ENCODE results near the gene MARS1. TPM values are rescaled to one million over a fixed set of nuclear protein-coding genes. Genes with fewer than 3 reads are reported as not detected.
"Not testable (repeated sequence)": the region's sequence is repeated elsewhere in the genome, so short reads cannot be mapped to it uniquely, and the experiment has no call there.

The MARS1 gene
- total and polyA plus RNA-seq, 9 donors = 82.0 to 99.3 (median 91.0) TPM

GRCh38 chr12:57515408-57515933 is 27.6 kb downstream of the MARS1 start:
- Histone ChIP-seq H3K9me3 (replicated peaks; ENCODE audit: control insufficient read depth, low read depth, low read length) (no peaks in the 10 kb centered on the region), H3K4me1 (ENCODE audit: control insufficient read depth, insufficient read depth, low read length) (peaks cover 19% of the 10 kb centered on the region), H3K27me3 (ENCODE audit: control insufficient read depth, insufficient read depth, low read length) (no peaks in the 10 kb centered on the region), H3K27ac (ENCODE audit: low read length) (no peak overlapping the region), H3K36me3 (ENCODE audit: control insufficient read depth, insufficient read depth, low read length) (peaks cover 71% of the 10 kb centered on the region), H3K4me3 (ENCODE audit: low read length) (no peak overlapping the region)
- DNase-seq = no peak
- WGBS (ENCODE audit: insufficient coverage) = no CpG with 5 or more reads among the region's 3 CpGs

- Histone ChIP-seq H3K36me3 (ENCODE audit: control insufficient read depth, insufficient read depth, low read length) (peaks cover 66% of the 10 kb centered on the region), H3K27ac (ENCODE audit: low read length) (no peak overlapping the region), H3K9me3 (replicated peaks; ENCODE audit: control insufficient read depth, low read depth, low read length) (no peaks in the 10 kb centered on the region), H3K4me1 (ENCODE audit: control insufficient read depth, insufficient read depth, low read length) (peaks cover 22% of the 10 kb centered on the region), H3K27me3 (ENCODE audit: control insufficient read depth, insufficient read depth, low read length) (no peaks in the 10 kb centered on the region), H3K4me3 (ENCODE audit: low read length) (no peak overlapping the region)
- WGBS (ENCODE audit: insufficient coverage) = 92% methylated on average over 6 of the region's 11 CpGs
- DNase-seq = no peak
Measured at GRCh38 chr12:57515934-57516541, 28.2 kb downstream of the MARS1 start.

GRCh38 chr12:57516617-57517153 is 28.8 kb downstream of the MARS1 start:
- 91% methylated on average over 8 of the region's 11 CpGs for WGBS (ENCODE audit: insufficient coverage)
- Histone ChIP-seq H3K9me3 (replicated peaks; ENCODE audit: control insufficient read depth, low read depth, low read length) (no peaks in the 10 kb centered on the region), H3K27me3 (ENCODE audit: control insufficient read depth, insufficient read depth, low read length) (no peaks in the 10 kb centered on the region), H3K27ac (ENCODE audit: low read length) (no peak overlapping the region), H3K4me1 (ENCODE audit: control insufficient read depth, insufficient read depth, low read length) (peaks cover 29% of the 10 kb centered on the region), H3K4me3 (ENCODE audit: low read length) (no peak overlapping the region), H3K36me3 (ENCODE audit: control insufficient read depth, insufficient read depth, low read length) (peaks cover 60% of the 10 kb centered on the region)
- no peak for DNase-seq

- WGBS (ENCODE audit: insufficient coverage) = 90% methylated on average over 1 of the region's 1 CpG
- peaks cover 34% of the 10 kb centered on the region for H3K4me1 ChIP-seq (ENCODE audit: control insufficient read depth, insufficient read depth, low read length)
- no peaks in the 10 kb centered on the region for H3K27me3 ChIP-seq (ENCODE audit: control insufficient read depth, insufficient read depth, low read length)
- no peaks in the 10 kb centered on the region for H3K9me3 ChIP-seq (replicated peaks; ENCODE audit: control insufficient read depth, low read depth, low read length)
- H3K27ac ChIP-seq (ENCODE audit: low read length) = no peak overlapping the region
- DNase-seq = no peak
- H3K4me3 ChIP-seq (ENCODE audit: low read length) = no peak overlapping the region
- H3K36me3 ChIP-seq (ENCODE audit: control insufficient read depth, insufficient read depth, low read length) = peaks cover 55% of the 10 kb centered on the region
Measured at GRCh38 chr12:57517187-57517586, 29.3 kb downstream of the MARS1 start.

GRCh38 chr12:57517718-57518117 is 29.9 kb downstream of the MARS1 start:
- peaks cover 35% of the 10 kb centered on the region for H3K4me1 ChIP-seq (ENCODE audit: control insufficient read depth, insufficient read depth, low read length)
- WGBS (ENCODE audit: insufficient coverage) = 76% methylated on average over 4 of the region's 10 CpGs
- H3K36me3 ChIP-seq (ENCODE audit: control insufficient read depth, insufficient read depth, low read length) = peaks cover 50% of the 10 kb centered on the region
- not testable (repeated sequence) for DNase-seq; H3K9me3 ChIP-seq (replicated peaks; ENCODE audit: control insufficient read depth, low read depth, low read length); H3K27me3 ChIP-seq (ENCODE audit: control insufficient read depth, insufficient read depth, low read length); H3K4me3 ChIP-seq (ENCODE audit: low read length)
- peak overlapping the region; percentile 49 for H3K27ac ChIP-seq (ENCODE audit: low read length)

- H3K4me1 ChIP-seq (ENCODE audit: control insufficient read depth, insufficient read depth, low read length) = peaks cover 38% of the 10 kb centered on the region
- H3K36me3 ChIP-seq (ENCODE audit: control insufficient read depth, insufficient read depth, low read length) = peaks cover 44% of the 10 kb centered on the region
- no peaks in the 10 kb centered on the region for H3K9me3 ChIP-seq (replicated peaks; ENCODE audit: control insufficient read depth, low read depth, low read length)
- H3K4me3 ChIP-seq (ENCODE audit: low read length) = no peak overlapping the region
- no peaks in the 10 kb centered on the region for H3K27me3 ChIP-seq (ENCODE audit: control insufficient read depth, insufficient read depth, low read length)
- WGBS (ENCODE audit: insufficient coverage) = 90% methylated on average over 6 of the region's 8 CpGs
- peak overlapping the region; percentile 49 for H3K27ac ChIP-seq (ENCODE audit: low read length)
- DNase-seq = peak; percentile 84
Measured at GRCh38 chr12:57518176-57518919, 30.5 kb downstream of the MARS1 start.

- peaks cover 42% of the 10 kb centered on the region for H3K36me3 ChIP-seq (ENCODE audit: control insufficient read depth, insufficient read depth, low read length)
- no peaks in the 10 kb centered on the region for H3K27me3 ChIP-seq (ENCODE audit: control insufficient read depth, insufficient read depth, low read length)
- no peak for DNase-seq
- H3K4me1 ChIP-seq (ENCODE audit: control insufficient read depth, insufficient read depth, low read length) = peaks cover 46% of the 10 kb centered on the region
- 16% methylated on average over 5 of the region's 7 CpGs for WGBS (ENCODE audit: insufficient coverage)
- no peaks in the 10 kb centered on the region for H3K9me3 ChIP-seq (replicated peaks; ENCODE audit: control insufficient read depth, low read depth, low read length)
- peak overlapping the region; percentile 100 for H3K27ac ChIP-seq (ENCODE audit: low read length)
- peak overlapping the region; percentile 98 for H3K4me3 ChIP-seq (ENCODE audit: low read length)
Measured at GRCh38 chr12:57518920-57519795, 31.3 kb downstream of the MARS1 start.

GRCh38 chr12:57519796-57520052 is 31.9 kb downstream of the MARS1 start:
- H3K36me3 ChIP-seq (ENCODE audit: control insufficient read depth, insufficient read depth, low read length) = peaks cover 42% of the 10 kb centered on the region
- WGBS (ENCODE audit: insufficient coverage) = 0% methylated on average over 6 of the region's 8 CpGs
- H3K27ac ChIP-seq (ENCODE audit: low read length) = peak overlapping the region; percentile 100
- DNase-seq = peak; percentile 72
- H3K9me3 ChIP-seq (replicated peaks; ENCODE audit: control insufficient read depth, low read depth, low read length) = no peaks in the 10 kb centered on the region
- no peaks in the 10 kb centered on the region for H3K27me3 ChIP-seq (ENCODE audit: control insufficient read depth, insufficient read depth, low read length)
- H3K4me3 ChIP-seq (ENCODE audit: low read length) = peak overlapping the region; percentile 98
- H3K4me1 ChIP-seq (ENCODE audit: control insufficient read depth, insufficient read depth, low read length) = peaks cover 51% of the 10 kb centered on the region

- Histone ChIP-seq H3K27me3 (ENCODE audit: control insufficient read depth, insufficient read depth, low read length) (no peaks in the 10 kb centered on the region), H3K4me1 (ENCODE audit: control insufficient read depth, insufficient read depth, low read length) (peaks cover 53% of the 10 kb centered on the region), H3K36me3 (ENCODE audit: control insufficient read depth, insufficient read depth, low read length) (peaks cover 42% of the 10 kb centered on the region), H3K4me3 (ENCODE audit: low read length) (peak within 1 kb of the TSS; percentile 98), H3K27ac (ENCODE audit: low read length) (peak within 1 kb of the TSS; percentile 100), H3K9me3 (replicated peaks; ENCODE audit: control insufficient read depth, low read depth, low read length) (no peaks in the 10 kb centered on the region)
- DNase-seq = peak; percentile 100
- WGBS (ENCODE audit: insufficient coverage) = 0% methylated on average over 27 of the region's 52 CpGs
Measured at GRCh38 chr12:57520053-57520818, 32.4 kb downstream of the MARS1 start, which contains the start of gene DDIT3. Gene DDIT3, minus strand, starts transcription at chr12:57520514. Its CDS starts 3,108 bp downstream, at chr12:57517406.

Data from muscle of leg (tissue), 11 donors.